Suprapubic skin (tissue), 4 donors: ENCODE data around the gene PRTFDC1. TPM values are rescaled to one million over a fixed set of nuclear protein-coding genes. Genes with fewer than 3 reads are reported as not detected.

ENCODE experiments used
- DNase-seq, 2 donors: peaks; one replicate each; pipeline ENCODE4 v3.0.0-alpha.2; 2019; ENCODE audit warnings: low spot score in 2 of 2
- H3K27ac ChIP-seq: fragments of 200-600 bp; sonication (generic); one replicate; pipeline ENCODE4 v1.5.1; 2019
- H3K27me3 ChIP-seq: fragments of 200-600 bp; sonication (generic); one replicate; pipeline ENCODE4 v1.5.1; 2019
- H3K36me3 ChIP-seq: fragments of 200-600 bp; sonication (generic); one replicate; pipeline ENCODE4 v1.5.1; 2019
- H3K4me1 ChIP-seq: fragments of 200-600 bp; sonication (generic); one replicate; pipeline ENCODE4 v1.5.1; 2019
- H3K4me3 ChIP-seq: fragments of 200-600 bp; sonication (generic); one replicate; pipeline ENCODE4 v1.5.1; 2019; ENCODE audit warnings: mild to moderate bottlenecking
- H3K9me3 ChIP-seq: fragments of 200-600 bp; sonication (generic); one replicate; pipeline ENCODE4 v1.5.1; 2019
- EP300 ChIP-seq: sonication (generic); formaldehyde crosslinking; IDR thresholded peaks from one replicate; pipeline ENCODE4 v1.6.1; 2017; ENCODE audit warnings: antibody characterized with exemption
- POLR2A ChIP-seq, 2 donors: fragments of 450-650 bp; IDR thresholded peaks; one replicate each; pipeline ENCODE4 v1.6.1; 2017; ENCODE audit warnings: antibody characterized with exemption in 2 of 2, mild to moderate bottlenecking in 2 of 2, moderate library complexity in 2 of 2
- POLR2AphosphoS5 ChIP-seq, 3 donors: sonication (generic); formaldehyde crosslinking; IDR thresholded peaks; one replicate each; pipeline ENCODE4 v1.6.1; 2017; ENCODE audit warnings: antibody characterized with exemption in 3 of 3
- WGBS: methylation state at CpG from one replicate; pipeline ENCODE4 v1.1.5; 2018; 5-methylcytosine and 5-hydroxymethylcytosine counted together
- total RNA-seq, 4 donors: library from RNA; depleted of rRNA; stranded (reverse); fragments of >200 nt; gene quantifications; one replicate each; pipeline ENCODE4 v1.1.0, GENCODE V29; 2016
- TF ChIP-seq, protein P1 (sequence below), 2 donors: fragments of 200-600 bp in 1 of 2; fragments of 450-650 bp in 1 of 2; sonication (generic) in 1 of 2; IDR thresholded peaks; one replicate each; pipeline ENCODE4 v1.5.1; 2016 to 2019; ENCODE audit warnings: antibody characterized with exemption in 2 of 2, mild to moderate bottlenecking in 1 of 2, moderate library complexity in 1 of 2

Gene PRTFDC1
- total RNA-seq, 4 donors from 2014 or later, result 0.40 to 0.76 (median 0.69) TPM

DNA sequence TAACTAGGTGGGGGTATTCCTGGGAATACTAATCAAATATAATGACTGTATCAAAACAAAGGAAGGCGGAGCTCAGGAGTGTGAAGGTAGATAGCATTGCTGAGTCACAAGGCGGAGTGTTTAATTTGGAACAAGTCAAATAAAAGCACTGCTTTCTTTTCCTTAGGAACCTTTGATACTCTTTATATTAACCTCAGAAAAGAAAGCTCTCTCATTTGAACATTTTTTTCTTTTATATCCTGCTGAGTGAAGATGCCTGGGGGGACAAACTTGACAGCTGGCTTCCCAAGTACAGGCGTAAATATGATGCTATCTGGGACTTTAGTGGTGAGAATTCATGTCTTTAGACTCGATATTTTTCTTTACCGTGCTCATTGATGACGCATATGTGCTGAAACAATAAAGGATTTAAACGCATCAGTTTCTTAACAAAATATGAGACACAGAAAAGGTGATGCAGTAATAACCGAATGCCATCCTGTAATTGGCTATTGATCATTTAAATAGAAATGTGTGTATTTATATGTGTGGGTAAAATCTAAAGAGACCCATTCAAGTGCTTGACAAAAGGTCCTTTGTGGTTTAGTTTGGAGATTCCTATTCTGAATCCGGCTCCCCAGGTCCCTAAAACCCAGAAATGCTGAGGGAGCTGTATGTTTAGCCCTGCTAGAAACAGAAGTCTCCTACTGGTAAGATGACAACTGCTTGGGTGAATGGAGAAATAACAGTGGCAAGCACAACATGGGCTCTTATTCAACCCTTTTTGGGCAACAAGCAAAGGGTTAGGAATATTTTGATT lies 102.7 kb downstream of the PRTFDC1 start:
- TF ChIP-seq POLR2AphosphoS5 (IDR thresholded peaks at IDR 0.05) (no peak), POLR2A (IDR thresholded peaks at IDR 0.05) (no peak), EP300 (no peak)
- WGBS, result 57% methylated on average over 9 of the region's 9 CpGs
- Histone ChIP-seq H3K9me3 (no peaks in the 10 kb centered on the region), H3K27ac (no peak overlapping the region), H3K4me1 (peaks cover 10% of the 10 kb centered on the region), H3K27me3 (no peaks in the 10 kb centered on the region), H3K4me3 (no peak overlapping the region), H3K36me3 (no peaks in the 10 kb centered on the region)
- DNase-seq, result no peak

DNA sequence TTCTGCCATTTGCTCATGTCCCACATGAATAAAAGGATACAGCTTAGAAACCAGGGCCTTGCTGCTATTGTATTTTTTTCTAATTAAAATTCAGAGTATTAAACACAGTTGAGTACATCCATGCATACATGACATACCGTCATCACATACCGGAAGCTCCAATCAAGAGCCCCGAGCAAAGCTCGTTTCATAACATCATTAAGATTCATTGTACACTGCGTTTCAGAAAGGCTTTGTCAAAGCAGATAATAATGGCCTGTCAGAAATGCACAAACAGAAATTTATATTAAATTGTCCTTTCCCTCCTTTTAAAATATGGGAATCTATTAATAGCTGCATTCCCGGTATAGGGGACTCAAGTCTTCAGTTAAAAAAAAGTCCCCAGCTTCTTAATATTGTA lies 103.4 kb downstream of the PRTFDC1 start:
- TF ChIP-seq POLR2AphosphoS5 (IDR thresholded peaks at IDR 0.05) (no peak), POLR2A (IDR thresholded peaks at IDR 0.05) (no peak), EP300 (no peak)
- TF ChIP-seq, protein P1, sequence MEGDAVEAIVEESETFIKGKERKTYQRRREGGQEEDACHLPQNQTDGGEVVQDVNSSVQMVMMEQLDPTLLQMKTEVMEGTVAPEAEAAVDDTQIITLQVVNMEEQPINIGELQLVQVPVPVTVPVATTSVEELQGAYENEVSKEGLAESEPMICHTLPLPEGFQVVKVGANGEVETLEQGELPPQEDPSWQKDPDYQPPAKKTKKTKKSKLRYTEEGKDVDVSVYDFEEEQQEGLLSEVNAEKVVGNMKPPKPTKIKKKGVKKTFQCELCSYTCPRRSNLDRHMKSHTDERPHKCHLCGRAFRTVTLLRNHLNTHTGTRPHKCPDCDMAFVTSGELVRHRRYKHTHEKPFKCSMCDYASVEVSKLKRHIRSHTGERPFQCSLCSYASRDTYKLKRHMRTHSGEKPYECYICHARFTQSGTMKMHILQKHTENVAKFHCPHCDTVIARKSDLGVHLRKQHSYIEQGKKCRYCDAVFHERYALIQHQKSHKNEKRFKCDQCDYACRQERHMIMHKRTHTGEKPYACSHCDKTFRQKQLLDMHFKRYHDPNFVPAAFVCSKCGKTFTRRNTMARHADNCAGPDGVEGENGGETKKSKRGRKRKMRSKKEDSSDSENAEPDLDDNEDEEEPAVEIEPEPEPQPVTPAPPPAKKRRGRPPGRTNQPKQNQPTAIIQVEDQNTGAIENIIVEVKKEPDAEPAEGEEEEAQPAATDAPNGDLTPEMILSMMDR (IDR thresholded peaks at IDR 0.05), result no peak
- Histone ChIP-seq H3K27ac (no peak overlapping the region), H3K36me3 (no peaks in the 10 kb centered on the region), H3K4me1 (peaks cover 10% of the 10 kb centered on the region), H3K9me3 (no peaks in the 10 kb centered on the region), H3K27me3 (no peaks in the 10 kb centered on the region), H3K4me3 (no peak overlapping the region)
- 48% methylated on average over 6 of the region's 6 CpGs for WGBS
- no peak for DNase-seq

DNA sequence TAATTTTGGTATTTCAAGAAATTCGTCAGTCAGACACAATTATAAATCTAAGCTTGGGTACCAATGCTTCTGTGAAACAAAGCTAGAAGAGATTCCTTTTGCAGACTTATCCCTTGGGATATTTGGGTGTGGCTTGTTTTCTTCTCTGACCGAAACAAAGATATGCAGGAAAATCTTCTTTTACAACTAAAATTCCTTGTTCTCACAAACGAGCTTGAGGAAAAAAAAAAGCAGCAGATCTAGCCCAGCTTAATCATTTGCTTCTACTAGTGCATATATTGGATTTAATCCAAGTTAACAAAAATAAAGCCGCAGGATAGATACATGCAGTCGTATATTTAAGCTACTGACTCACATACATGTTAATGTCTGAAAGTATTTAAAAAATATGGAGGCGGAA lies 104.2 kb downstream of the PRTFDC1 start:
- no peak for DNase-seq
- Histone ChIP-seq H3K4me1 (peaks cover 10% of the 10 kb centered on the region), H3K36me3 (no peaks in the 10 kb centered on the region), H3K9me3 (no peaks in the 10 kb centered on the region), H3K27ac (no peak overlapping the region), H3K4me3 (no peak overlapping the region), H3K27me3 (no peaks in the 10 kb centered on the region)
- 31% methylated on average over 6 of the region's 6 CpGs for WGBS
- no peak for TF ChIP-seq POLR2AphosphoS5 (IDR thresholded peaks at IDR 0.05)

DNA sequence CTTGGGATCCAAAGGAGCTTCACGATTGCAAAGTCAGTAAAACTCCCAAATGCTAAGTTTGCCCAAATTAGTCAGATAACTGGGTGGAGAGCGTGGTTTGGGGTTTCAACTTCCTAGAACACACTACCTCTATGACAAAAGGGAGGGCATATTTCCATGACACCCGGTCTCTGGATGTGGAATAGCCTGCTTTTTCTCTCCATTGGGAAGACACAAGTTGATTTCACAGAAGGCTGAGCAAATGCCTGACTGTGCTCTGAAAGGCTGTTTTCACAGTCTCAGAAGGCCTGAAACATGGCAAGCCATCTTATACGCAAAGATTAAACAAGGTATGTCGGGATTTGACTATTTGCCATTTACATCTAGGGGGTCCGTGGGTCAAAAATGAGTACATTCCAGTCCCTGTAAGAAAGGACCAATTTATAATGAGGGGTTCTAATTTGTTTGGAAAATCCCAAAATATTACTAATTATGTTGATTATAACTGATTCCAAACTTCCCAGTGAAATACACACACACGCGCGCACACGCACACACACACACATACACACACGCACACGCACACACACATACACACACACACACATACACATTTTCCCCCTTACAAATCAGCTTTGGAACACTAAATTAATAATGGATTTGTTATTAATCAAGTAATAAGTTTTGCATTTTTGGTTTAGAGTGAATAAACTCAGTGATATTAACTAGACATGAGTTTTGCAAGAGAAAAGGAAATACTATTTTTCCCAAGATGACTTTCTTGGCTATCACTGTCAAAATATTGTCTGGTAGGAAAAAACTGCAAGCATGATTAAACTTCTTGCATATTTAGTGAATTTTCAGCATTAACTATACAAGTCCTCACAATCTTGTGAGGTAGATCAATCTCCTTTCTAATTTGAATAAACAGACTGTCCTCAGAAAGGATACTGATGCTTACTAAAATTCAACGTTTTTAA lies 105.0 kb downstream of the PRTFDC1 start:
- H3K4me3 ChIP-seq, result no peak overlapping the region
- H3K4me1 ChIP-seq, result peaks cover 10% of the 10 kb centered on the region
- DNase-seq, result no peak
- TF ChIP-seq POLR2AphosphoS5 (IDR thresholded peaks at IDR 0.05) (no peak), POLR2A (IDR thresholded peaks at IDR 0.05) (no peak), EP300 (no peak)
- TF ChIP-seq, protein P1 (IDR thresholded peaks at IDR 0.05), result no peak
- H3K27me3 ChIP-seq, result no peaks in the 10 kb centered on the region
- H3K27ac ChIP-seq, result no peak overlapping the region
- WGBS, result 87% methylated on average over 13 of the region's 13 CpGs
- H3K9me3 ChIP-seq, result no peaks in the 10 kb centered on the region
- H3K36me3 ChIP-seq, result no peaks in the 10 kb centered on the region

DNA sequence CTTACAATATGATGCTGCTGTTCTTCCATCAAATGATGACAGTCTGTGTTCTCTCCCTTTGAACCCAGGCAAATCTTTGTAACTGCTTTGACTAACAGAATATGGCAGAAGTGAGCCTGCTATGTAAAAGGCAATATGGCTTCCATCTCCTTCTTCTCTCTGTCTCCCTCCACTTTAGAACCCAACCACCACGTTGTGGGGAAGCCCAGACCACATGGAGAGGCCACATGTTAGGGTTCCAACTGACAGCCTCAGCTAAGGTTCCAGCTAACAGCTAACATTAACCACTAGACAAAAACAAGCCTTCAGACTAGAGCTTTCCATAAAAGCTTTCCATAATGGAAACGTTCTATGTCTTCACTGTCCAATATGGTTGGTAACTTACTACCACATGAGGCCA lies 107.7 kb downstream of the PRTFDC1 start:
- Histone ChIP-seq H3K27me3 (no peaks in the 10 kb centered on the region), H3K4me1 (peaks cover 10% of the 10 kb centered on the region), H3K36me3 (no peaks in the 10 kb centered on the region), H3K27ac (no peak overlapping the region), H3K4me3 (no peak overlapping the region), H3K9me3 (no peaks in the 10 kb centered on the region)
- DNase-seq, result no peak
- TF ChIP-seq, protein P1 (IDR thresholded peaks at IDR 0.05), result no peak
- TF ChIP-seq POLR2A (IDR thresholded peaks at IDR 0.05) (no peak), EP300 (no peak), POLR2AphosphoS5 (IDR thresholded peaks at IDR 0.05) (no peak)
- WGBS, result 88% methylated on average over 2 of the region's 2 CpGs

DNA sequence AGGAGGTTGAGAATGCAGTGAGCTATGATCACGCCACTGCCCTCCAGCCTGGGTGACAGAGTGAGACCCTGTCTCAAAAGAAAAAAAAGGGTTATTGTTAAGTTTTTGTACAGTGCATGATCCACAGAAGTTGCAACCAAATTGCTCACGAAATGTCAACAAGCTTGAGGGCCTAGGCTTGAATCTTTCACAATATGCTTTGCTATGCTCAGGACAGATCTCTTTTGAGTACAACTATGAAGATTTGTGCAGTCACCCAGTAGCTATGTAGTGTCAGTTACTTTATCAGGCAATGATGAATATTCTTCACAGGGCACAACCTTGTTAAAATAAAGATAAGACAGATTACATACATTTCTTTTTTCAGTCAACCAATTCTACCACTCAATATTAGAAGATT lies 109.2 kb downstream of the PRTFDC1 start:
- H3K4me1 ChIP-seq, result no peaks in the 10 kb centered on the region
- no peaks in the 10 kb centered on the region for H3K36me3 ChIP-seq
- H3K9me3 ChIP-seq, result no peaks in the 10 kb centered on the region
- no peak overlapping the region for H3K4me3 ChIP-seq
- H3K27me3 ChIP-seq, result no peaks in the 10 kb centered on the region
- TF ChIP-seq POLR2AphosphoS5 (IDR thresholded peaks at IDR 0.05) (no peak), EP300 (no peak), POLR2A (IDR thresholded peaks at IDR 0.05) (no peak)
- TF ChIP-seq, protein P1 (IDR thresholded peaks at IDR 0.05), result no peak
- 67% methylated on average over 2 of the region's 2 CpGs for WGBS
- DNase-seq, result no peak
- no peak overlapping the region for H3K27ac ChIP-seq
